ENCODE results near the gene POFUT2.

Gene POFUT2

GRCh38 chr21:45278156-45278911 lies 9.4 kb downstream of the POFUT2 start:
- H3K79me2 ChIP-seq (ENCODE audit: insufficient read depth, low read depth), result no peaks in the 10 kb centered on the region
- H4K20me1 ChIP-seq (ENCODE audit: insufficient read depth), result no peaks in the 10 kb centered on the region
- no peaks in the 10 kb centered on the region for H3K4me1 ChIP-seq (ENCODE audit: low read depth, poor library complexity, severe bottlenecking)
- H3K27me3 ChIP-seq (ENCODE audit: insufficient read depth, low read depth), result no peaks in the 10 kb centered on the region
- H3K36me3 ChIP-seq (ENCODE audit: insufficient read depth), result no peaks in the 10 kb centered on the region
- TF ChIP-seq CTCF (conservative IDR thresholded peaks at IDR 0.05; ENCODE audit: low read depth, low read length), result no peak
- no peak overlapping the region for H3K4me3 ChIP-seq (IDR thresholded peaks at IDR 0.05; ENCODE audit: insufficient read depth, low read depth, low read length)
- H3K9ac ChIP-seq, result no peak overlapping the region
- H3K4me2 ChIP-seq, result no peak overlapping the region
- H3K27ac ChIP-seq, result no peak overlapping the region
- H2AFZ ChIP-seq (ENCODE audit: low read depth), result no peak overlapping the region

- Histone ChIP-seq H3K79me2 (ENCODE audit: insufficient read depth, low read depth) (no peaks in the 10 kb centered on the region), H3K27ac (no peak overlapping the region), H3K4me3 (IDR thresholded peaks at IDR 0.05; ENCODE audit: insufficient read depth, low read depth, low read length) (no peak overlapping the region), H3K9ac (no peak overlapping the region), H2AFZ (ENCODE audit: low read depth) (no peak overlapping the region), H3K4me1 (ENCODE audit: low read depth, poor library complexity, severe bottlenecking) (no peaks in the 10 kb centered on the region), H4K20me1 (ENCODE audit: insufficient read depth) (no peaks in the 10 kb centered on the region), H3K27me3 (ENCODE audit: insufficient read depth, low read depth) (no peaks in the 10 kb centered on the region), H3K36me3 (ENCODE audit: insufficient read depth) (no peaks in the 10 kb centered on the region), H3K4me2 (no peak overlapping the region)
- no peak for TF ChIP-seq CTCF (conservative IDR thresholded peaks at IDR 0.05; ENCODE audit: low read depth, low read length)
Observed at GRCh38 chr21:45277101-45278045, 10.3 kb downstream of the POFUT2 start.

GRCh38 chr21:45276596-45276995 lies 11.1 kb downstream of the POFUT2 start:
- H3K27me3 ChIP-seq (ENCODE audit: insufficient read depth, low read depth), result no peaks in the 10 kb centered on the region
- no peaks in the 10 kb centered on the region for H3K36me3 ChIP-seq (ENCODE audit: insufficient read depth)
- no peak overlapping the region for H3K4me3 ChIP-seq (IDR thresholded peaks at IDR 0.05; ENCODE audit: insufficient read depth, low read depth, low read length)
- H2AFZ ChIP-seq (ENCODE audit: low read depth), result no peak overlapping the region
- H3K79me2 ChIP-seq (ENCODE audit: insufficient read depth, low read depth), result no peaks in the 10 kb centered on the region
- H3K27ac ChIP-seq, result no peak overlapping the region
- no peak overlapping the region for H3K4me2 ChIP-seq
- no peak overlapping the region for H3K9ac ChIP-seq
- H3K4me1 ChIP-seq (ENCODE audit: low read depth, poor library complexity, severe bottlenecking), result no peaks in the 10 kb centered on the region
- H4K20me1 ChIP-seq (ENCODE audit: insufficient read depth), result no peaks in the 10 kb centered on the region
- TF ChIP-seq CTCF (conservative IDR thresholded peaks at IDR 0.05; ENCODE audit: low read depth, low read length), result no peak

GRCh38 chr21:45270306-45270821 lies 17.3 kb downstream of the POFUT2 start:
- H3K36me3 ChIP-seq (ENCODE audit: insufficient read depth), result peaks cover 7% of the 10 kb centered on the region; the same call in 1 of the 2 replicates
- no peak overlapping the region for H3K4me3 ChIP-seq (IDR thresholded peaks at IDR 0.05; ENCODE audit: insufficient read depth, low read depth, low read length)
- no peaks in the 10 kb centered on the region for H3K27me3 ChIP-seq (ENCODE audit: insufficient read depth, low read depth)
- H3K4me2 ChIP-seq, result no peak overlapping the region
- H3K79me2 ChIP-seq (ENCODE audit: insufficient read depth, low read depth), result no peaks in the 10 kb centered on the region
- no peak for TF ChIP-seq CTCF (conservative IDR thresholded peaks at IDR 0.05; ENCODE audit: low read depth, low read length)
- H4K20me1 ChIP-seq (ENCODE audit: insufficient read depth), result no peaks in the 10 kb centered on the region
- H3K9ac ChIP-seq, result no peak overlapping the region
- H2AFZ ChIP-seq (ENCODE audit: low read depth), result no peak overlapping the region
- no peak overlapping the region for H3K27ac ChIP-seq
- H3K4me1 ChIP-seq (ENCODE audit: low read depth, poor library complexity, severe bottlenecking), result no peaks in the 10 kb centered on the region
